H9 (cell line): ENCODE measurements around the gene TLX1. TPM values are rescaled to one million over a fixed set of nuclear protein-coding genes. Genes with fewer than 3 reads are reported as not detected.

ENCODE experiments used
- DNase-seq: peaks from one replicate; pipeline ENCODE4 v3.0.0-alpha.2; 2017
- H2AFZ ChIP-seq: one replicate; pipeline ENCODE4 v1.6.1; 2013; ENCODE audit warnings: mild to moderate bottlenecking, low read length, control low read depth, moderate library complexity
- H2AK5ac ChIP-seq: 2 replicates; pipeline ENCODE4 v1.6.1; 2013; ENCODE audit warnings: low read length, control low read depth, mixed read lengths; ENCODE audit not compliant: insufficient read length
- H2BK120ac ChIP-seq: one replicate; pipeline ENCODE4 v1.6.1; 2013; ENCODE audit warnings: low read depth, mild to moderate bottlenecking, low read length, control low read depth, inconsistent platforms; ENCODE audit not compliant: poor library complexity, severe bottlenecking
- H2BK12ac ChIP-seq: 2 replicates; pipeline ENCODE4 v1.6.1; 2013; ENCODE audit warnings: low read length, control low read depth, mixed read lengths, low read depth; ENCODE audit not compliant: insufficient read length
- H2BK15ac ChIP-seq: 2 replicates; pipeline ENCODE4 v1.6.1; 2013; ENCODE audit warnings: low read depth, low read length, control low read depth
- H2BK20ac ChIP-seq: one replicate; pipeline ENCODE4 v1.6.1; 2013; ENCODE audit warnings: low read depth, mild to moderate bottlenecking, low read length, control low read depth, inconsistent platforms; ENCODE audit not compliant: poor library complexity, severe bottlenecking
- H2BK5ac ChIP-seq: 2 replicates; pipeline ENCODE4 v1.6.1; 2013; ENCODE audit warnings: low read length, control low read depth, mixed read lengths; ENCODE audit not compliant: insufficient read length
- H3K14ac ChIP-seq: 2 replicates; pipeline ENCODE4 v1.6.1; 2013; ENCODE audit warnings: low read length, control low read depth; ENCODE audit not compliant: insufficient read depth
- H3K18ac ChIP-seq: 2 replicates; pipeline ENCODE4 v1.6.1; 2013; ENCODE audit warnings: low read depth, mild to moderate bottlenecking, mixed read lengths, low read length, control low read depth; ENCODE audit not compliant: insufficient read length
- H3K23ac ChIP-seq: 2 replicates; pipeline ENCODE4 v1.6.1; 2013; ENCODE audit warnings: low read length, control low read depth, mixed read lengths, low read depth; ENCODE audit not compliant: insufficient read length
- H3K23me2 ChIP-seq: 2 replicates; pipeline ENCODE4 v1.6.1; 2013; ENCODE audit warnings: low read depth, mild to moderate bottlenecking, mixed read lengths, low read length, control low read depth; ENCODE audit not compliant: insufficient read length, poor library complexity, severe bottlenecking
- H3K27ac ChIP-seq: 2 replicates; pipeline ENCODE4 v1.5.1; 2013; ENCODE audit warnings: low read length, control low read depth, mixed read lengths, low read depth; ENCODE audit not compliant: insufficient read length
- H3K27me3 ChIP-seq: 2 replicates; pipeline ENCODE4 v1.6.1; 2013; ENCODE audit warnings: low read length, control low read depth, inconsistent platforms; ENCODE audit not compliant: insufficient read depth
- H3K4ac ChIP-seq: 2 replicates; pipeline ENCODE4 v1.6.1; 2013; ENCODE audit warnings: low read depth, mild to moderate bottlenecking, control low read depth, inconsistent platforms, low read length, moderate library complexity
- H3K4me1 ChIP-seq: 2 replicates; pipeline ENCODE4 v1.6.1; 2013; ENCODE audit warnings: low read length, control low read depth, inconsistent platforms; ENCODE audit not compliant: insufficient read depth
- H3K4me2 ChIP-seq: 2 replicates; pipeline ENCODE4 v1.6.1; 2013; ENCODE audit warnings: low read length, control low read depth, mixed read lengths; ENCODE audit not compliant: insufficient read length, insufficient read depth
- H3K56ac ChIP-seq: 2 replicates; pipeline ENCODE4 v1.6.1; 2013; ENCODE audit warnings: low read depth, mild to moderate bottlenecking, mixed read lengths, low read length, control low read depth; ENCODE audit not compliant: insufficient read length
- H3K79me1 ChIP-seq: 2 replicates; pipeline ENCODE4 v1.6.1; 2013; ENCODE audit warnings: low read depth, mild to moderate bottlenecking, moderate library complexity, low read length, control low read depth, inconsistent platforms; ENCODE audit not compliant: insufficient read depth, poor library complexity, severe bottlenecking
- H3K79me2 ChIP-seq: 2 replicates; pipeline ENCODE4 v1.6.1; 2013; ENCODE audit warnings: low read length, control low read depth, inconsistent platforms; ENCODE audit not compliant: insufficient read depth
- H3K9ac ChIP-seq: 2 replicates; pipeline ENCODE4 v1.6.1; 2013; ENCODE audit warnings: low read length, control low read depth, mixed read lengths; ENCODE audit not compliant: insufficient read length; ENCODE audit errors: extremely low read depth
- H3K9me3 ChIP-seq: one replicate; pipeline ENCODE4 v1.6.1; 2013; ENCODE audit warnings: low read depth, low read length, inconsistent platforms; ENCODE audit not compliant: control insufficient read depth
- H3T11ph ChIP-seq: one replicate; pipeline ENCODE4 v1.6.1; 2013; ENCODE audit warnings: mild to moderate bottlenecking, low read length, control low read depth, inconsistent platforms
- H4K20me1 ChIP-seq: one replicate; pipeline ENCODE4 v1.6.1; 2013; ENCODE audit not compliant: control insufficient read depth, insufficient read length, insufficient read depth
- H4K5ac ChIP-seq: 2 replicates; pipeline ENCODE4 v1.6.1; 2013; ENCODE audit warnings: low read depth, mild to moderate bottlenecking, mixed read lengths, low read length, control low read depth; ENCODE audit not compliant: insufficient read length
- H4K8ac ChIP-seq: replicated peaks from 2 replicates; pipeline ENCODE4 v1.6.1; 2013; ENCODE audit warnings: low read length, control low read depth, mixed read lengths, low read depth; ENCODE audit not compliant: insufficient read length
- H4K91ac ChIP-seq: 2 replicates; pipeline ENCODE4 v1.6.1; 2013; ENCODE audit warnings: low read depth, mild to moderate bottlenecking, moderate library complexity, mixed read lengths, low read length, control low read depth; ENCODE audit not compliant: insufficient read length
- H3K27ac Mint-ChIP-seq, 3 experiments: 2 replicates in 2 of 3; 3 replicates in 1 of 3; pipeline ENCODE4 v1.8.0; 2020 to 2021; ENCODE audit warnings: mixed read lengths in 3 of 3, mild to moderate bottlenecking in 1 of 3, moderate library complexity in 1 of 3
- H3K27me3 Mint-ChIP-seq: 2 replicates; pipeline ENCODE4 v1.8.0; 2021; ENCODE audit warnings: low read depth, mild to moderate bottlenecking, moderate library complexity, mixed read lengths
- H3K36me3 Mint-ChIP-seq, 3 experiments: 2 replicates in 2 of 3; 3 replicates in 1 of 3; pipeline ENCODE4 v1.8.0; 2020 to 2021; ENCODE audit warnings: low read depth in 3 of 3, mixed read lengths in 3 of 3; ENCODE audit not compliant: insufficient read depth in 1 of 3
- H3K4me1 Mint-ChIP-seq, 2 experiments: 2 replicates each; pipeline ENCODE4 v1.8.0; 2020; ENCODE audit warnings: mixed read lengths in 2 of 2
- H3K4me3 Mint-ChIP-seq, 2 experiments: 2 replicates in 1 of 2; 3 replicates in 1 of 2; pipeline ENCODE4 v1.8.0; 2020 to 2021; ENCODE audit warnings: mild to moderate bottlenecking in 2 of 2, mixed read lengths in 2 of 2, moderate library complexity in 1 of 2
- H3K9me3 Mint-ChIP-seq, 2 experiments: 2 replicates in 1 of 2; 3 replicates in 1 of 2; pipeline ENCODE4 v1.8.0; 2020; ENCODE audit warnings: mild to moderate bottlenecking in 2 of 2, mixed read lengths in 2 of 2, moderate library complexity in 1 of 2
- WGBS: extraction: QIAGEN DNeasy Blood & Tissue Kit; methylation state at CpG from one replicate; pipeline ENCODE4 v1.1.7; 2013; ENCODE audit warnings: missing lambda C conversion rate, low lambda C conversion rate, mixed read lengths; ENCODE audit not compliant: insufficient read length; ENCODE audit errors: extremely low coverage; 5-methylcytosine and 5-hydroxymethylcytosine counted together
- total RNA-seq: library from RNA; stranded (reverse); gene quantifications from 2 replicates; pipeline ENCODE4 v1.2.1, GENCODE V29; 2021
- TF ChIP-seq, protein P1 (sequence below): fragments of 200-600 bp; sonication (generic); conservative IDR thresholded peaks from 3 replicates; pipeline ENCODE4 v1.8.0; 2021; ENCODE audit warnings: antibody characterized with exemption, mild to moderate bottlenecking

TLX1 gene
- total RNA-seq, 1 experiment from 2014 or later, result not detected

DNA sequence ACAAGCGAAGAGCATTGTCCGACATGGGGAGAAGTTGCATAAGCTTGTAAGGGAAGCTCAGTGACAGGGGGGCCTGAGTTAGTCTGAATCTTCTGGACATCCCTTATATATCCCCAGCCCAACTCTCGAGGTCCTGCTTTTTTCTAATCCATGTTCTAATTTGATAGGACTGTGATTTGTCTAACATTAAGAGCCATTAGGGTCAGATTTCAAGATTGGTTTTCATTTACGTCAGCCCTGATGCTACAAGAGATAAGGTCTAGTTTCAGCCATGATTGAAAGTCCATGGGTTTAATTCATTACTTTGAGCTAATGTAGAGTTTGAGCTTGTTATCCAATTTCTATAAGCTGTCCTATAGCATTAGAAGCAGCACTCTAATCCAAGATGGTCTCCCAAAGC, 20.3 kb downstream of the TLX1 start:
- no peak overlapping the region for H2BK120ac ChIP-seq
- no peak overlapping the region for H2AFZ ChIP-seq
- H4K8ac ChIP-seq, result no peak overlapping the region
- peaks cover 2 to 9% of the 10 kb centered on the region in 2 experiments; a peak in 3 of 4 replicates for H3K4me1 Mint-ChIP-seq
- no peak overlapping the region for H2BK15ac ChIP-seq
- no peak for DNase-seq
- no peak overlapping the region for H3K4me2 ChIP-seq
- H3K23ac ChIP-seq, result no peak overlapping the region
- no peaks in the 10 kb centered on the region for H3K4me1 ChIP-seq
- H3T11ph ChIP-seq, result no peak overlapping the region
- H3K27me3 Mint-ChIP-seq, result peaks cover 95% of the 10 kb centered on the region
- H3K9me3 Mint-ChIP-seq, result peaks cover 4 to 6% of the 10 kb centered on the region in 2 experiments; a peak in 4 of 5 replicates
- H4K91ac ChIP-seq, result no peak overlapping the region
- peaks cover 36% of the 10 kb centered on the region for H3K27me3 ChIP-seq
- H3K79me1 ChIP-seq, result no peaks in the 10 kb centered on the region
- no peak overlapping the region for H2AK5ac ChIP-seq
- H2BK20ac ChIP-seq, result no peak overlapping the region
- H3K9me3 ChIP-seq, result no peaks in the 10 kb centered on the region
- no peaks in the 10 kb centered on the region for H3K79me2 ChIP-seq
- no peak overlapping the region for H3K14ac ChIP-seq
- H4K5ac ChIP-seq, result no peak overlapping the region
- H3K4me3 Mint-ChIP-seq, result no peak overlapping the region
- no peak overlapping the region for H3K27ac Mint-ChIP-seq
- H4K20me1 ChIP-seq, result no peaks in the 10 kb centered on the region
- H3K27ac ChIP-seq, result no peak overlapping the region
- WGBS, result no CpG with 5 or more reads among the region's 4 CpGs
- no peak overlapping the region for H3K56ac ChIP-seq
- H3K18ac ChIP-seq, result no peak overlapping the region
- no peak overlapping the region for H2BK12ac ChIP-seq
- H3K23me2 ChIP-seq, result peaks cover 5% of the 10 kb centered on the region
- TF ChIP-seq, protein P1, sequence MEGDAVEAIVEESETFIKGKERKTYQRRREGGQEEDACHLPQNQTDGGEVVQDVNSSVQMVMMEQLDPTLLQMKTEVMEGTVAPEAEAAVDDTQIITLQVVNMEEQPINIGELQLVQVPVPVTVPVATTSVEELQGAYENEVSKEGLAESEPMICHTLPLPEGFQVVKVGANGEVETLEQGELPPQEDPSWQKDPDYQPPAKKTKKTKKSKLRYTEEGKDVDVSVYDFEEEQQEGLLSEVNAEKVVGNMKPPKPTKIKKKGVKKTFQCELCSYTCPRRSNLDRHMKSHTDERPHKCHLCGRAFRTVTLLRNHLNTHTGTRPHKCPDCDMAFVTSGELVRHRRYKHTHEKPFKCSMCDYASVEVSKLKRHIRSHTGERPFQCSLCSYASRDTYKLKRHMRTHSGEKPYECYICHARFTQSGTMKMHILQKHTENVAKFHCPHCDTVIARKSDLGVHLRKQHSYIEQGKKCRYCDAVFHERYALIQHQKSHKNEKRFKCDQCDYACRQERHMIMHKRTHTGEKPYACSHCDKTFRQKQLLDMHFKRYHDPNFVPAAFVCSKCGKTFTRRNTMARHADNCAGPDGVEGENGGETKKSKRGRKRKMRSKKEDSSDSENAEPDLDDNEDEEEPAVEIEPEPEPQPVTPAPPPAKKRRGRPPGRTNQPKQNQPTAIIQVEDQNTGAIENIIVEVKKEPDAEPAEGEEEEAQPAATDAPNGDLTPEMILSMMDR, result no peak
- H3K9ac ChIP-seq, result no peak overlapping the region
- H3K4ac ChIP-seq, result no peak overlapping the region
- H3K36me3 Mint-ChIP-seq, result no peaks in the 10 kb centered on the region
- no peak overlapping the region for H2BK5ac ChIP-seq
